Activated T-cell treated with anti-CD3 and anti-CD28 coated beads for 1 hour (primary cell): Measurements from ENCODE around the gene PPP1R3A.

ENCODE experiments used
- DNase-seq: peaks from one replicate; pipeline ENCODE4 v3.0.0-alpha.2; 2020; ENCODE audit warnings: low read depth

The PPP1R3A gene

DNA sequence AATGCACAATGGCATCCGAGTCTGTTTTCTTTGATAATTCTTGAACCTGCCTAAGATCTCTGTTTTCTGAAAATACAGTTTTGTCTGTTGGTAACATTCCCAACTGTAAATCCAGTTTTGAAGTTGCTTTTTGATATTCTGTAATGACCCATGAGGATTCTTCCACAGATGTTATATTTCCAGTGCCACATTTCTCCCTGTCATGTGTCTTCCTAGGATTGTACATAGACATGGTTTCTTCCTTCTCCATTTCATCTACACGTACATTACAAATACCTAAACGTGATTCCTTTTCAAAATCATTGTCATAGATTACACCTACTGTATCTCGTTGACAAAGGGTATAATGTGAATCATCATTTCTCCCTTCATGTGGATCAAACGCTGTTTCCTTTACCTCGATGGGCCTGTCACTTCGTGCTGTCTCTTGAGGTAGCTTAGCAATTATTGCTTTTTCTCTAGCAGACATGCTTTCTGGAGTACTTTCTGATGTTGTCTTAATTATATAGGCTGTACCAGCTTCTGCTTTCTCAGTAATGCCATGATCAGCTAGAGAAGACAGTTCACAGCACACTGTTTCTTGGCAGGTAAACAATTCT lies 40.3 kb downstream of the PPP1R3A start:
- DNase-seq = no peak

DNA sequence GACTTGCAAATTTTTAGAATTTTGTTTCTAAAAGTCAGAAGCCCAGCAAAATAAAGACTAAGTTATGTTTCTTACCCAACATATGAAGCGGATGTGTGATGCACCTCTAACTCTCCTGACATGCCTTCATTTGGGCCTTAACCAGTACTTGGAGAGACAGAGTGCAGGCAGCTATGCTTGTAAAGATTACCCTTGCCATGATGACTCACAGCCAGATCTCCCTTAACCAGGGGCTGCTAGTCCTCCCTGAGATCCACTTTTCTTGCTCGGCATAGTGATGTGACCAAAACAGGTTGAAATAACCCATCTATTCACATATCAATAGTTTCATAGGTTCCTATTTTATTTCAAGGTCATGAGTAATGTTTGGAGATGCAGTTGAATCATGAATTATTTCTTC lies 43.6 kb downstream of the PPP1R3A start:
- no peak for DNase-seq

DNA sequence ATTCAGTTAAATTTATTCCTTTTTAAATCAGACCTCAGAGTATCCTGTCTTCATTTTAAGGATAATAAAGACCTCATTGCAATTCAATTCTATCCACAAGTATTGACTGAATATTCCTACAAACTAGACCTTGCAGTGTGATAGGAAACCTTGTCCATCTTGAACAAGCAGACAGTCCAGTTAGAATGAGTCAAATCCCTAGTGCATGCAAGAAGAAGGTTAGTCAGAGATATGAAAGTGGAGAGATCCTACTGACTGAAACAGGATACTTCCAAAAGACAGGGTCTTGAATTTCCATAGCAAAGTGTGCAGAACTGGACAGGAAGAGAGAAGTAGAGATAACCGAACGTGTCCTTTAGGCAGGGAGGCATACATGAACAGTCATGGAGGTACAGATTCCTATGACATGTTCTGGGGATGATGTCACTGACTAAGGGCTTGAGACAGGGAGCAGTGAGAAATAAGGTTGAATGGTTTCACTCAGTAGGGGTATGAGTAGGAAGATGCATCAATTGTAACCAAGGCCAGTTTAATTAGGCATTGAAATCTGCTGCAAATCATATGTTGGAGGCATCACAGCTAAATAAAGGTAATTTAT lies 45.2 kb downstream of the PPP1R3A start:
- DNase-seq = no peak

DNA sequence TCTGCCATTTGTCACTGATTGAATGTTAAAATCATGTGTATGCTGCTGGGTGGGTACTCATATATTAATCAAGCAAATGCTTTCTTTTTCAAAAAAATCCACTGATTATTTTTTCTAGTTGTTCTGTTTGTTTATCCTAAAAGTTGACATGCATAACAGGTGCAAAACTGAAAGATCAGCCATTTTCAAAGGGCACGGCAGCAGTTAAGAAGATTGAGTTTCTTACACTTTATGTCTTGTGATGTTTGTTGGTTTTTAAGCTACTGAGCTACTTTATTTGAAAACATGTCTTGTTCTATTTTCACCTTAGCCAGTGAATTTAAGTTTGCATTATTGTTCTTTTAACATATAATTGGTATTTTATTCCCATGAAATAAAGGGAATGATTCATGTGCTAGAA lies 45.8 kb downstream of the PPP1R3A start:
- DNase-seq = no peak

DNA sequence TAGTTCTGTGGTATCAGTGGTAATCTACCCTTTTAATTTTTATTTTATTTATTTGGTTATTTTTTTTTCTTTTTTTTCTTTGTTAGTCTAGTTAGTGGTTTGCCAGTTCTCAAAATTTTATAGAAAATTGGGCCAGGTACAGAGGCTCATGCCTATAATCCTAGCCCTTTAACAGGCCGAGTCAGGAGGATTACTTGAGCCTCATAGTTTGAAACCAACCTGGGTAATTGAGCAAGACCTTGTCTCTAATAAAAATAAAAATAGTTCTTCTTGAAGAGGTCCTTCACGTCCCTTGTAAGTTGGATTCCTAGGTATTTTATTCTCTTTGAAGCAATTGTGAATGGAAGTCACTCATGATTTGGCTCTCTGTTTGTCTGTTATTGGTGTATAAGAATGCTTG lies 51.5 kb downstream of the PPP1R3A start:
- no peak for DNase-seq

DNA sequence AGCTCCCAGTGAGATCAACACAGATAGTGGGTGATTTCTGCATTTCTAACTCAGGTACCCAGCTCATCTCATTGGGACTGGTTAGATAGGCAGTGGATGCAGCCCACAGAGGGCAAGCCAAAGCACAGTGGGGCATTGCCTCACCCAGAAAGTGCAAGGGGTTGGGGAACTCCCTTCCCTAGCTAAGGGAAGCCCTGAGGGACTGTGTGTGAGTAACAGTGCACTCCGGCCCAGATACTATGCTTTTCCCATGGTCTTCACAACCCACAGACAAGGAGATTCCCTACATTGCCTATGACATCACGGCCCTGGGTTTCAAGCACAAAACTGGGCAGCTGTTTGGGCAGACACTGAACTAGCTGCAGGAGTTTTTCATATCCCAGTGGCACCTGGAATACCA lies 62.8 kb downstream of the PPP1R3A start:
- DNase-seq = no peak

DNA sequence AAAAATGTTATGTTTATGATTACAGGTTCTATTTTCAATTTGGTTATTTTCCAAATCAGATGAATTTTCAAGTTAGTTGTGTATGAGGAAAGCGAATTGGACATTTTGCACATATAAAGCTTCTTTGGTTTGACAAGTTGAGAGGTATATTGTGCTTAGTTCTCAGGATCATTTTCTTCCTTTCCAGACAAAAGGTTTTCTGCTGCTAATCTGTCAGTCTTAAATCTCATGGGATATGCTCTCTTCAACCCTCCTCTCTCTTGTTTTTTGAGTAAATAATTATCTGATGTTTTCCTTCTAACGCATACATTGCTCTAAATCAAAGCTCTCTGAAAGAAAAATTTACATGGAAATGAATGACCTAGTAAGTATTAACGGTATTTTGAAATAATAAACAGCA lies 77.9 kb downstream of the PPP1R3A start:
- no peak for DNase-seq

DNA sequence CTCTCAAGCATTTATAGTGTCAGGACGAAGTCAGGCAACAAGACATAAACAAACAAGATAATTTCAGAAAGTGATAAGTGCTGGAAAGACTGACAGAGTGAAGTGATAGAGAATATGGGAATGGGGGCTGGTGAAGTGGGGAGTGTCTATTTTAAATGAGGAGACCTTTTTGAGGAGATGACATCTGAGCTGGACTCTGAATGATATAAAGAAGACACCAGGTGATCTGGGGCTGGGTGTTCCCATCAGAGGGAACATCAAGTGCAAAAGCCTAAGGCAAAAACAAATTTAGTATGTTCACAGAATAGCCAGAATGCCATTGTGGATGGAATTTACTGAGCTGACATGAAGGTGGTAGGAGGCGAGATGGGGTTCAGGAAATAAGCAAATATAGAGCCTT lies 83.4 kb downstream of the PPP1R3A start:
- no peak for DNase-seq

DNA sequence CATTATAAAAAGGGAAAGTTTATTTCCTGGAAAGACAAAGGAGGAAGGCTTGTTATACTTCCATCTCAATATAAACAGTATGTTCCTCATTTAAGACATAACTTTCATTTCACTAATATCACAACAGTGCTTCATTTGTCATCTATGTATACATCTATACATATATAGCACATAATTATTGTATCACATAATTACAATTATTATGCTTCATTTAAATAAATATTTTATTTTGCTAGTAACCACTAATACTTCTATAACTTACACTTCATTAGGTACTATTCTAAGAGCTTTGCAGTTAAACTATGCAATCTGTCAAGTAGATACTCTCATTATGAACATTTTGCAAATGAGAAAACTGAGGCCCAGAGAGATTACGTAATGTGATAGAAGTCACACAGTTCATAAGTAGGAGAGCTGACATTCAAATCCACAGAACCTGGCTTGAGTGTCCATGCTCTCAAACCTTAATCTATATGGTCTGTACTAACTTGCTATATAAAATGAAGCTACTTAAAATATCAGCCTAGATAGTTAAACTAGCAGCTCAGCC lies 86.5 kb downstream of the PPP1R3A start:
- no peak for DNase-seq

DNA sequence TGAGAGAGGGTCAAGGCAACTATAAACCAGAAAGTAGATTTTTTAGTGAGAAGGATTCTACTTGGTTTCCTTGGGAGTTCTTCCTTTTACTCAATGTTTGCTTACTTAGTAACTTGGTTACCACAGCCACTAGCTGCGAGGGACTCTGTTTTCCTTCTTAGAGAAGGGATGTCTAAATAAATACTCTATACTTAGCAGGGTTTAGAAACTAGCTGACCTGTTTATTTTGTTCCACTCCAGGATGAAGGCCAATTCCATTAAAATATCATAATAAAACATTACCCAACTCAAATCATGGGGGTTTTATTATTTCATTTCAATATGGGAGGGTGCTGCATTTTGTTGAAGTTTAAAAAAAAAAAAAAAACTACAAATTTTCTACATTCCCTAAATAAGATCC lies 87.3 kb downstream of the PPP1R3A start:
- DNase-seq = no peak

DNA sequence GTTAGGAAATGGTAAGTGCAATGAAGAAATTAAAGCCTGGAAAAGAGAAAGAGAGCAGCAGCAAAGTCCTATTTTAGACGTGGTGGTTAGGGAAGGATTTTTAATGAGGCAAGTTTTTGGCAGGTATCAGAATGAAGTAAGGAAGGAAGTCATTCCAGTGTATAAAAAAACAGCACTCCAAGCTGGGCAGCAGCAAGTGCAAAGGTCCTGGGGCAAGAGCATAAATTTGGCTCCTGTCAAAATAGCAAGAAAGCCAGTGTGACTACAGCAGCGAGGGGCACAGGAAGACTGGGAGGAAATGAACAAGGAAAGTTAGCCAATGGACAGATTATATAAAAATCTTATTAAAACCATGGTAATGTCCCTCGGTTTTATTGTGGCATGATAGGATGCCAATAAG lies 90.2 kb downstream of the PPP1R3A start:
- no peak for DNase-seq
